GM21723 (cell line): Measurements from ENCODE around the gene BACE1.
"Not testable (repeated sequence)": the region's sequence is repeated elsewhere in the genome, so short reads cannot be mapped to it uniquely, and the experiment has no call there.

Source experiments
- ATAC-seq: cut with Tn5 transposase; IDR thresholded peaks from one replicate; pipeline ENCODE4 v1.9.1; 2021; ENCODE audit warnings: mild to moderate bottlenecking, moderate library complexity; ENCODE audit not compliant: unreplicated experiment

BACE1 gene

DNA sequence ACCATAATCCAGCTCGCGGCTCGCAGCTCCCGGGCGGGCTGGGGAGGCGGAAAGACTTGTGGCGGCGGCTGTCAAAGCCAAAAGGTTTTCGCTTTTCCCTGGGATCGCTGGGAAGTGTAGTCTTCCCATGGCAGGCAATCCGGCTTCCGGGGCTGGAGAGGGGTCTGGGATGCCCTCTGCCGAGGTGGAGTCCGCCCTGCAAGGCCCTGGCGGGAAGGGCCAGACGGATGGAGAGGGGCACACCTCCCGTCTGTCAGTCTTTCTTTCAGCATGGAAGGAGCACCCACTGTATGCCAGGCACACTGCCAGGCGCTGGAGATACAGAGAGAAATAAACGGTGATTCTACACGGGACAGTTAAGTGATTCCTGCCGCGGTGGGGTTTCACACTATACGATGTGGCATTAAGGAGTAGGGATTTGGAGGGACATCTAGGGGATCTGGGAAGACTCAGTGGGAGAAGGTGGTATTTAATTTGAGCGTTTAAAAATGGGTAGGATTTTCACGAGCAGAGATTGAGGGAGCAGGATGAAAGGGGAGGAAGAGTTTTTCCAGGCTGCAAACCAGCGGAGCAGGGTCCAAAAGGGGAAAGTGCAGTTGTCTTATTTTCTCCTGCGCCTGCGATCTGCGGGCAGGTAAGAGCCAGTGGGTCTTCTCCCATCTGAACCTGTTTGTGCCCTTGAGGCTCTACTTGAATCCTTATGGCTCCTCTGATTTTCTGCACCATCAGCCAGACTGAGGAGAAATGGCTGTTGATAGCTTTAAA, at the start of gene BACE1:
Gene BACE1 (minus strand): TSS at position 60 of the 765 bp plus-strand sequence. CDS start 461 bp downstream, outside the sequence.
- no peak for ATAC-seq

DNA sequence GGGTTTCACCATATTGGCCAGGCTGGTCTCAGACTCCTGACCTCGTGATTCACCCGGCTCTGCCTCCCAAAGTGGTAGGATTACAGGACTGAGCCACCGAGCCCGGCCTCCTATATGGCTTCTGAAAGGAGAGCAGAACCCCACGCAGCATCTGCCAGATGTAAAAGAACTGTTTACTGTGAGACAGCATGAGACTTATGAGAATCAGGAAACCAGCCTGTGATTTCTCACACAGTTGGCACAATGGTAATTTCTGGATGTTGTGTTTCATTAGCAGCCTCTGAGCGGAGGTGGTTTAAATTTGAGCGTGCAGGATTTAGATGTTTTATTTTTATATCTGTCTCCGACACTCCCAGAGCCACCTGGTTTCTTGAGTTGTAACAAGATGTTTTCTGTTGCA, 45.4 kb upstream of the BACE1 start:
- ATAC-seq, result no peak

DNA sequence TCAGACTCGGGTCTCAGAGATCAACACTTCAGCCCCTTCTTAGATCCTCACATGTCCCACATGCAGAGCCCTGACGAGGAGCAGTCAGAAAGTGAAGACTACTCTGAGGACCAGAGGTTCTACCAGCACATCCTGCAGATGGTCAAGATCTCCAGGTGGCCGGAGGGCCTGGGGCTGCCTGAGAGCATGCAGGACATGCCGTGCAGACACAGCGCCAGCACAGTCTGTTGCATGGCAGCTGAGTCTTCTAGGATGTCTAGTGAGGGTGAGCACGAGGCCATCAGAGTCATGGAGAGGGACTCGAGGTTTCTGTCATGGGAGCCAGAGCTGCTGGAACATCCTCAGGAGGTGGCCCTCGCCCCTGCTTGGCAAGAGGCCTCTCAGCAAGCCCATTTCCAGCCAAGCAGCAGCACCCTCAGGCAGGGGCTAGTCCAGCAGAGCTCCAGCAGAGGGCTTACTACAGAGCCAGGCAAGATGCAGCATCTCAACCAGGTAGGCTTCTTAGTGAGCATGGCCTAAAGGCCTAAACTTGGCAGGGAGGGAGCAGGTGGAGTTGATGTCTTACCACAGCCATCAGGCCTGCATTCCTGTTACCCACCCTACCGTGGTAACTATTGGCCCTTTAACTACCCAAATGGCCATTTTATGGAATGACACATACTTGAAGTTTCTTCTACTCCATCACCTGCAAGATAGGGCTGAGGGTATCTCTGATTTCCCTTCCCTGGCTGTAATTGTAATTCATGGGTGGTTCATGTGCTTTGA, 40.3 kb upstream of the BACE1 start:
- no peak for ATAC-seq

DNA sequence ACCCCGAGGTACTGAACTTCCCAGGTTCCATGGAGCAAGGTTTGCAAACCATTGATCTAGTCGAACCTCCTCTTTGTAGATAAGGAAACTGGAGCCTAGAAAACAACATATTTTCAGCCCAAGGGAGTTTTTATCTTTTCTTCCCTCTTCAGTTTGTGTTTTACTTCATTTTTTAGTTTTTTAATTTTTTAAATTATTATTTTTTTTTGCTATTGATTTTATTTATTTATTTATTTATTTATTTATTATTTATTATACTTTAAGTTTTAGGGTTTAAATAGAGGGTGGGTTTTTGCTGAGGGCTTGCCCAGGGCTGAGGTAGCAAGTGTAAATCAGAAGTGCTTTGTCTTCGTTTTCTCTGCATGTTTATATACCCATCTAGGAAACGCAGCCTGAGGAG, 38.5 kb upstream of the BACE1 start:
- no peak for ATAC-seq

DNA sequence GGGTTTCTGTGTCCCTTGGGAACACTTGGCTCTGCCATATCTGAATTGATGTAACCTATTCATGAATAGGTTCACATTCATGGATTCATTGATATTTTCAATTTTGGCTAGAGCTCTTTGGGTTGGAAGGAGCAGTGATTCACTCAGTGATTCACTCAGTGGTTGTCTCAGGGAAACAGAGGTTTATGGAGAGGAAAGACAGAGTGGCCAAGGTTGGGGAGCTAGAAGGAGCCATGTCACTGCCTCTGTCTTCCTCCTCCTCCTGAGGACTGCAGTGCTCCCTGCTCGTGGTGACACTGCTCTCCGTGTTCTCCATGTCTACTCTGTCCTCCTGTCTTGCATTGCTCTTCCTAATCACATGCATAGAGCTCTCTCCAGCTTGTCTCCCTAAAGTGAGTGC, 29.0 kb upstream of the BACE1 start:
- ATAC-seq, result no peak

DNA sequence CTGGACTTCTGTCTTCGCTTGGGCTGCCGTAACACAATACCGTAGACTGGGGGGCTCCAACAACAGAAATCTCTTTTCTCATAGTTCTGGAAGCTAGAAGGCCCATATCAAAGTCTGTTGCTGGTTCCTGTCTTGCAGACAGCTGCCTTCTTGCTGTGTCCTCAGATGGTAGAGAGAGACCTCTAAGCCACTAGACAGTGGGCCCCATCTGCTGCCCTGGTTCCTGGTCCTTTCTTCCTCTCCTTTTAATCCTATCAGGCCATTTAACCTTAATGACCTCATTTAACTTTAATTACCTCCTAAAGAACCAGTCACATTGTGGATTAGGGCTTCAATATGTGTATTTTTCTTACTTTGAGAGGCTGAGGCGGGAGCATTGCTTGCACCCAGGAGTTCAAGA, 21.0 kb upstream of the BACE1 start:
- ATAC-seq, result no peak

DNA sequence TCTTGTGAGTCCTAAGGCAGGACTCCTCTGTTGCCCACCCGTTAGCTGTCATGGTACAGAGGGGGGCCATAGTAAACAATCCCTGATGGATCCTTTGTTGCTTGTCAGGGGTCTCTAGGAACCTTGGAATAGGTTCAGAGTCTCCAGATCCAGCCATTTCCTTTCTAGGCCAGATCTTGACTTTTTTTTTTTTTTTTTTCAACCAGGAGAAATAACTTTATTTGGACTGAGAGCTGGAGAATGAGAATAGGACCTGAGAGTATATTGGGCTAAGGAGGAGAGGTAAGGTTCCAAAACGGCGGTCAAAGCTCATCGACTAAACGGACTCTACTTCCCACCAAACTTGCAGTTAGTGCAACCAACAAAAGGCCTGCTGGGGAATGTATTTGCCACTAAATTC, 19.3 kb upstream of the BACE1 start:
- no peak for ATAC-seq

DNA sequence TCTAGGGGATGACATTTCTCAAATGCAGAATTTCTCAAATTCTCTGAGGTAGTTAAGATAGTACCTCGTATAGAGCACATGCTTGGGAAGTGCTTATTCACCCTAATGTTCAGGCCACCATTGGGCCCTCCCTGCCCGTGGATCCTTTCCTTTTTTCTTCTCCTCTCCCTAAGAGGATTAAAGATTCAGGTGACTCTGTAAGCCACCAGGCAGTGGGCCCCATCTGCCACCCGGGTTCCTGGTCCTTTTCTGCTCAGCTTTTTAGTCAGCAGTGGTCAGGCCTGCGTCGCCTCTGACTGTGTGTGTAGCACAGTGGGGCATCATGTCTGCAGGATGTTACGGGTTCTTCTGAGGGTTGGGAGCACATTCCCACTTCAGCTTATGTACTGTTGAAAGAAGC, 18.8 kb upstream of the BACE1 start:
- no peak for ATAC-seq

DNA sequence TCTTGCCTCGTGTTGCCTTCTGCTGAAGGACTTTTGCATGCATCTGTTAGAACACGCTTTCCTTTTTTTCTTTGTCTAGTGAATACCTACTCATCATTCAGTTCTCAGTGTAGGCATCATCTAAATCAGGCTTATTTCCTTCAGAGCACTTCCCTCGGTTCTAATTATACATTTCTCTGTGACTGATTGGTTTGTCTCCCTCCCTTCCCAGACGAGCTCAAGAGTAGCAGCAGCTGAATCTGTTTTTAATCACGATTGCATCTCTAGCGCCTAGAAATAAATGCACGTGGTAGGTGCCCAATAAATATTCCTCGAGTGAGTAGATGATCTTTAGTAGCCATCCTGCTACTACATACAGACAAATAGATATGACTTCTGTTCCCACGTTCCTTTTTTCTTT, 17.9 kb upstream of the BACE1 start:
- no peak for ATAC-seq

DNA sequence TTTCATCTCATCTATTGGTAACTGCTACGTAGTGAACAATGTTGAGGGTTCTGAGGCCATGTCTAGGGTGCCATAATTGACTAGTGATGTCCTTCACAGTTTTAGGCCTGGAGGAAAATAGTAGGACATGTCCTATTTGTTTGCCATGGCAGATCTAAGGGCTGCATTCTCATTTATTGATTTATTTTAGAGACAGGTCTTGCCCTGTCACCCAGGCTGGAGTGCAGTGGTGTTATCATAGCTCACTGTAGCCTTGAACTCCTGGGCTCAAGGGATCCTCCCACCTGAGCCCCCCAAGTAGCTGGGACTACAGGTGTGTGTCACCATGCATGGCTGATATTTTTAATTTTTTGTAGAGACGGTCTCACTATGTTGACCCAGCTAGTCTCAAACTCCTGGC, 16.8 kb upstream of the BACE1 start:
- no peak for ATAC-seq

DNA sequence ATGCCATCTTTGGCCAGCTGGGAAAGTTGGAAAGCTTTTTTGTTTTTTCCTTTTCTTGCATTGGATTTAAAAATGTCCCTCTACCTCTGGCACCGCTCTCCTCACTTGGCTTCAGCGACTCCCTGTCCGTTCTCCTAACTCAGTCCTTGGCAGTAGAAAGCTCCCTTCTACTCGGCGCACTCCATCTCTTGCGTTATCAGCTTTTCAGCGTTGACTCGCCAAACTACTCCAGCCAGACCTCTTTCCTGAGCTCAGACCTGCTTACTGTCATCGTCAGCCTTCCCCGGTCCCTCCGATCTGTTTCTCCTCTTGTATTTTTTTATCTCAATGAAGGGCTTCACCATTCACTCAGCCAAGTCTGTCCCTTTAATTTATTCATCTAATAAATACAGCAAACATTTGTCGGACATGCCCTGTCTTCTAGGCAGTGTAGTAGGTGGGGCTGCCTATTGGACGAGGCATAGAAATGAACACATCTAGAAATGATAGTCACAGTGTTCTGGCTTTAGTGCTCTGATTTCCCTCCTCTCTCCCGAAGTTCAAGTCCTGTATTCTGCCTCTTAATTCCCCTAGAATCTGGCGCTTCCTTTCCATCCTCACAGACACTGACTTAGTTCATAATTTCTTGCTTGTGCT, 12.4 kb upstream of the BACE1 start:
- ATAC-seq, result peak; percentile 5

DNA sequence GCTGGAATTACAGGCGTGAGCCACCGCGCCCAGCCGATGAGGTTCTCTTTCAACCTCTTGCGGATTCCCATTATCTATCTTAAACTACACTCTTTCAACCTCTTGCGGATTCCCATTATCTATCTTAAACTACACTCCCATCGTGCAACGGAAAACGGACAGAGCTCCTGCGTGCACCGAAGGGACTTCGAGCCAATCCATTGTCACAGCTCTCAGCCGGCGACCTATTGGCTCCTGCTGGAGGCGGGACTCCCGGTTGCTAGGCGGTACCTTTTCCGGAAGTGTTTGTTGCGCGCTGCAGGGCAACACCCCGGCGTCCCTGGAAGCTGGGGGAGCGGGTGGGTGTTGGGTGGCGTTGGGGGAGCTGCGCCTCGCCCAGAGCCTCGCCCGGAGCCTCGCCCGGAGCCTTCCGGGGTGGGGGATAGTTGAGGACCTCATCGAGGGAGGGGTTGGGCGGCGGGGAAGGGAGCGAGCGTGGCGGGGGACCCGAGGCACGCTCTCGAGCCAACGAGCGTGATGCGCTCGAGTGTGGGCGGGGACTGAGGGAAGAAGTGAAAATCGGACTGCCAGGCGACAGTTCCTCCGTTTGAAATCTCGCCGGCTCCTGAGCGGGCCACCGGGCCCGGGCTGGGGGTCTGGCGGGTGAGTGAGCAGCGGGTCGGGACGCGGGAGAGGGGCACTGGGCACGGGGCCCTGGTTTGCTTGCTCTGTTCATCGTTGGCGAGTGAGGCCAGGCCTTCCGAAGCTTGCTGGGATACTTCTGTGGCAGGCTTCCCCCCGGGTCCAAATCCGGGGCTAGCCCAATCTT, 11.7 kb upstream of the BACE1 start, which contains the start of gene CEP164:
Gene CEP164 (plus strand): TSS at position 288 of the 808 bp plus-strand sequence. CDS start 10,733 bp downstream, outside the sequence.
- ATAC-seq, result peak; percentile 97

DNA sequence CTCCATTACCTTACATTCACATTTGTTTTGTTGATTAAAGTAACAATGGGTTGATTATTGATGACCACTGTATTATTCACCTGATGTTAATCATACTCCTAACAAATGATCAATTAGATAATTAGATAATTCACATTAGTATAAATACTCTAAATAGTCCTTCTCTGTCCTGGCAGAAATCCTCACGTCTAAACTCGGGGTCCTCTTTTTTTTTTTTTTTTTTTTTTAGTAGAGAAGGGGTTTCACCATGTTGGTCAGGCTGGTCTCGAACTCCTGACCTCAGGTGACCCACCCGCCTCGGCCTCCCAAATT, 11.2 kb upstream of the BACE1 start:
- not testable (repeated sequence) for ATAC-seq

DNA sequence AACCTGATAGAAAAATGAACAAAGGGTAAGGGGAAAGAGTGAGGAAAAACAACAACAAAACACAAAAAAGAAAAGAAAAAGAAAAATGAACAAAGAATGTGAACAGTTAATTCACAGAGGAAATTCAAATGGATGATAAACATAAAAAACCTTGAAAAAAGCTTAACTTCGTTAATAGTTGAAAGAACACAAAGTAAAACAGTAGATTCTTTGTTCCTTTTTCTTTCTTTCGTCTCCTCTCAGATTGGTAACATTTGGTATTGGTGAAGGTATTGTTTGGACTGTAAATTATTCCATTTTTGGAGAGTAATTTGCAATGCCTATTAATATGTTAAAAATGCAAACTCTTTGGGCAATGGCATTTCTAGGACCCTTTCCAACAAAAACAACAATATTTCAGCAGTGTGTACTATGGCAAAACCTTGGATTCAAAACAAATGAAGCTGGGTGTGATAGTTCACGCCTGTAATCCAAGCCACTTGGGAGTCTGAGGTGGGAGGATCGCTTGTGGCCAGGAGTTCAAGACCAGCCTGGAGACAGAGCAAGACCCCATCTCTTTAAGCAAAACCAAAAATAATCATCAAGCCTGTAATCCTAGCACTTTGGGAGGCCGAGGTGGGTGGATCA, 3.3 kb upstream of the BACE1 start:
- ATAC-seq, result no peak

DNA sequence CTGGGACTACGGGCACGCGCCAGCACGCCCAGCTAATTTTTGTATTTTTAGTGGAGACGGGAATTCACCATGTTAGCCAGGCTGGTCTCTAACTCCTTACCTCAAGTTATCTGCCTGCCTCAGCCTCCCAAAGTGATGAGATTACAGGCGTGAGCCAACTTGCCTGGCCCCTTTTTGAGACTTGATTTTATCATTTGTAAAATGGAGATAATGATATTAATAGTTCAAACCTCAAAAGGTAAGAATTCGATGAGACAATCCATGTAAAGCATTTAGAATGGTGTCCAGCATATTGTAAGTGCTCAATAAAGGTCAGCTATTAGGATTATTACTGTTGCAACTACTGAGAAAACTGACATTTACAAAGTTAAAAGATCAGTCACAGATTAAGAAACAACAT, 2.7 kb upstream of the BACE1 start:
- ATAC-seq, result no peak

DNA sequence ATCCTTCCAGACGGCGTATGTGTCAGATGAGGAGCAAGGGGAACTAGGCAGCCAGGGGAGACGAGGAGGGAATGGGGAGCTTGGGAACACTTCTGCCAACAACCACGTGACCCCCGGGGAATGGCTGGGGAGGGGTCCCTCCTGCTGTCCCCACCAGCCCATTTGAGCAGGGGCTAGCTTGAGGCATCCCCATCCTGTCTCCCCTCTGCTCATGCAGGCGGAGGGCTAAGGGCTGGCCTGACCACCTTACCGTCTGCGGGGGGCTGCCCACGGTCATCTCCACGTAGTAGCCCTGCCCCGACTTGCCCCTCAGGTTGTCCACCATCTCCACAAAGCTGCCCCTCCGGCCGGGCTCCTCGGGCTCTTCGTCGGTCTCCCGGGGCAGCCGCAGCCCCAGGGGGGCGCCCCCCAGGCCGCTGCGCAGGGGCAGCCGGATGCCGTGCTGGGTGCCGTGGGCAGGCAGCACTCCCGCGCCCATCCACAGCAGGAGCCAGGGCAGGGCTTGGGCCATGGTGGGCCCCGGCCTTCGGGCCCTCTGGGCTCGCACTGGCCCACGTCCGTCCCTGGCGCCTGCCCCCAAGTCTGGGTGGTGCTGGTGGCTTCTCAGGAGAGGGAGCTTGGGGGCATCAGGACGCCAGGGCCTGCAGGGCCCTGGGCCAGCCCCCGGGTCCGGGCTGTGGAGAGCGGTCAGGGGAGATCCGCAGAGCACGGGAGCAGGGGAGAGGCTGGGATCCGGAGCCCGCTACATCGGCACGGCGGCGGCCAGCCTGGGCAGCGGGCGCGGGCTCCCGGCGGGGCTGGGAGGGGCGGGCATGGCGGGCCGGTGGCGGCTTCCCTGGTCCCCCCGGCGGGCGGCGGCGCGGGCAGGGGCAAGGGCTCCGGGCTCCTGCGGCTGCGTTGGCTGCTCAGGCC, 515 bp downstream of the BACE1 start:
- ATAC-seq, result no peak

DNA sequence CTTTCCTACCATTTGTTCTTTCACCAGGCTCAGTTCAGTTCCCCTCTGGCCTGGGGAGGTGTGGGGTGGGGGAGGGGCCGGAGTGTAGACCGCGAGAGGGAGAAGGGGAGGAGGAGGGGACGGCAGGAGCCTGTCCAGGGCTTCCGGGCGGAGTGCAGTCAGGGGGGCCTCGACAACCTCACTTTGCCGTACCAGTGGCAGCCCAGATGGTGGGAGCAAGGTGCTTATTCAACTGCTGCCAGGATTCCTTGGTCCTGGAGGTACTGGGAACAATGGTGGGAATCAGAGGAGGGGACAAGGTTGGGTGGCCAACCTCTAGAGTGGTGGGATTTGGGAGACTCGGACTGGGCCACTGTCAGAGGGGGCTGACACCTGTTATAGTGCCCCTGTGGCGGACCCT, 1.2 kb downstream of the BACE1 start:
- ATAC-seq, result no peak

DNA sequence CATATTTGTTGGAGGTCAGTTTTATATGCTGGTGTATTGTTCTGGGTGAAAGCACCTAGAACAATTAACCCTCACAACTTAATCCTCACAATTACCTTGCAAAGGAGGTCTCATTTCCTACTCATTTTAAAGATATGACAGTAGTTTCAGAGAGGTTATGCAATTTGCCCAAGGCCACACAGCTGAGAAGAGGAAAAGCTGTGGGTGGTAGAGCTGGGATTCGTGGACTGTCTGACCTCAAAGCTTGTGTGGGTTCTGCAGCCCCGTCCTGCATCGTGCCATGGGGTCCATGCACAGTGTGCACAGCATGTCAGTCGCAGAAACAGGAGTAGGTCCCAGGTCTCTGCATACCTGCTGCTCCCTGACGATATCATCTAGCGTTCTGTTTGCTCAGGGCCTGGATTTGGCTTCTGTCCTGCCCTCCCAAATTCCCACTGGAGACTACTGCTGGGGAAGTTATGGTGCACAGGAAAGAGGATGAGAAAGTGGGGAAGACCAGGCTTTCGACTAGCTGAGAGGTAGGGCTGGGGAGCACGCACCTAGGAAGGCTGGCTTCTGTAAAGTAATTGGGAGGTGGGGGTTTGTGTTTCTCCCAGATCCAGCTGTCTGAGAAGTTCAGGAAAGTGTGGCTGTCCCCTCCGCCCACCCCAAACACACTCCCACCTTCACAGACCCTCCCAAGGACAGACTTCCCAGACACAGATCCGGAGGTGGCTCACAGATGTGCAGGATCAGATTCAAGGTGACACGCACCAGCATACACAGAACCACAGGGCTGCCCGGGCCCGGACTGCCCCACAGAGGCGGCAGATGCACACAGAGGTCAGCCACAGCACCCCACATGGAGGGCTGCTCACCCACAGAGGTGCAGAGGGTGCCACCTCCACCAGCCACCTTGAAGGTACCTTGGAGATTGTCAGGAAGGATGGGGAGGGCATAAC, 2.0 kb downstream of the BACE1 start:
- ATAC-seq, result no peak

DNA sequence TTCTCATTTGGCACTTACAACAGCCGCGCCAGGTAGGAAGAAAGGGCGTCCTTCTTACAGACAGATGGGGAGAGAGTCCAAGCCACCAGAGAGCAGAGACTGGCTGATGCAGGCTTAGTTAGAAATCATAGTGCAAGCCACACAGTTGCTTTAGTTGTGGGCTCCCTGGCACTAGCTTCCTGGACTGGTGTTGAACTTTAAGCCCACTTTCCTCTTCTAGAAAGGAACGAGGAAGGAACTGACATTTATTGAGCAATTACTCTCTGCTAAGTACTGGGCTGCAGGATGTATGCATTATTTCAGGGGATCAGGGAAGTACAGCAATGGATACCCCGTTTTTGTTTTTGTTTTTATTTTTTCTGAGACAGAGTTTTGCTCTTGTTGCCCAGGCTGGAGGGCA, 3.0 kb downstream of the BACE1 start:
- ATAC-seq, result no peak
